Prostate gland (tissue), 2 donors: ENCODE data around the gene CNTN5. TPM values are rescaled to one million over a fixed set of nuclear protein-coding genes. Genes with fewer than 3 reads are reported as not detected.

Experiments
- DNase-seq: peaks from one replicate; pipeline ENCODE4 v3.0.0-alpha.2; 2019; ENCODE audit warnings: low spot score
- H3K27ac ChIP-seq, 2 donors: fragments of 200-600 bp; sonication (generic); 2 replicates each; pipeline ENCODE4 v1.5.1; 2017 to 2019
- H3K27me3 ChIP-seq: fragments of 200-600 bp; sonication (generic); replicated peaks from 2 replicates; pipeline ENCODE4 v1.5.1; 2019; ENCODE audit not compliant: insufficient read depth
- H3K36me3 ChIP-seq, 2 donors: fragments of 200-600 bp; sonication (generic); 1 replicate in 1 of 2; 2 replicates in 1 of 2; pipeline versions ENCODE4 v1.5.1 to v1.8.1; 2017 to 2019
- H3K4me1 ChIP-seq: fragments of 200-600 bp; sonication (generic); replicated peaks from 2 replicates; pipeline ENCODE4 v1.5.1; 2019
- H3K4me3 ChIP-seq, 2 donors: fragments of 200-600 bp; sonication (generic); 2 replicates each; pipeline ENCODE4 v1.5.1; 2017 to 2019
- H3K9me3 ChIP-seq: fragments of 200-600 bp; sonication (generic); 2 replicates; pipeline ENCODE4 v1.5.1; 2017
- POLR2A ChIP-seq: fragments of 450-650 bp; IDR thresholded peaks from one replicate; pipeline ENCODE4 v1.6.1; 2016; ENCODE audit warnings: antibody characterized with exemption, mild to moderate bottlenecking
- POLR2AphosphoS5 ChIP-seq: sonication (generic); formaldehyde crosslinking; IDR thresholded peaks from one replicate; pipeline ENCODE4 v1.6.1; 2017; ENCODE audit warnings: antibody characterized with exemption
- WGBS: methylation state at CpG from one replicate; pipeline ENCODE4 v1.1.5; 2018; 5-methylcytosine and 5-hydroxymethylcytosine counted together
- intact Hi-C: fragments of 100-400 bp; cut with DNase I; formaldehyde crosslinking; loops from one replicate; pipeline ENCODE4 v1.14.2; 2022
- total RNA-seq, 2 donors: library from RNA; depleted of rRNA; stranded (reverse); fragments of >200 nt; gene quantifications; one replicate each; pipeline ENCODE4 v1.1.0, GENCODE V29; 2016
- TF ChIP-seq, protein P1 (sequence below), 4 experiments: fragments of 200-600 bp in 2 of 4; fragments of 450-650 bp in 2 of 4; sonication (generic) in 2 of 4; IDR thresholded peaks; 1 replicate in 3 of 4; 2 replicates in 1 of 4; pipeline ENCODE4 v1.5.1; 2016 to 2019; ENCODE audit warnings: antibody characterized with exemption in 4 of 4, mild to moderate bottlenecking in 2 of 4, moderate library complexity in 2 of 4

The CNTN5 gene
- total RNA-seq, 2 donors from 2014 or later, result 1.0 TPM; not detected in 1

- no peaks in the 10 kb centered on the region for H3K36me3 ChIP-seq
- no peaks in the 10 kb centered on the region for H3K27me3 ChIP-seq
- no peak for DNase-seq
- intact Hi-C loops, result no loop called here
- no peaks in the 10 kb centered on the region for H3K9me3 ChIP-seq
- 86% methylated on average over 4 of the region's 4 CpGs for WGBS
- H3K4me3 ChIP-seq, result no peak overlapping the region
- H3K27ac ChIP-seq, result no peak overlapping the region
- no peak for TF ChIP-seq POLR2AphosphoS5
- no peak for TF ChIP-seq POLR2A
- TF ChIP-seq, protein P1, sequence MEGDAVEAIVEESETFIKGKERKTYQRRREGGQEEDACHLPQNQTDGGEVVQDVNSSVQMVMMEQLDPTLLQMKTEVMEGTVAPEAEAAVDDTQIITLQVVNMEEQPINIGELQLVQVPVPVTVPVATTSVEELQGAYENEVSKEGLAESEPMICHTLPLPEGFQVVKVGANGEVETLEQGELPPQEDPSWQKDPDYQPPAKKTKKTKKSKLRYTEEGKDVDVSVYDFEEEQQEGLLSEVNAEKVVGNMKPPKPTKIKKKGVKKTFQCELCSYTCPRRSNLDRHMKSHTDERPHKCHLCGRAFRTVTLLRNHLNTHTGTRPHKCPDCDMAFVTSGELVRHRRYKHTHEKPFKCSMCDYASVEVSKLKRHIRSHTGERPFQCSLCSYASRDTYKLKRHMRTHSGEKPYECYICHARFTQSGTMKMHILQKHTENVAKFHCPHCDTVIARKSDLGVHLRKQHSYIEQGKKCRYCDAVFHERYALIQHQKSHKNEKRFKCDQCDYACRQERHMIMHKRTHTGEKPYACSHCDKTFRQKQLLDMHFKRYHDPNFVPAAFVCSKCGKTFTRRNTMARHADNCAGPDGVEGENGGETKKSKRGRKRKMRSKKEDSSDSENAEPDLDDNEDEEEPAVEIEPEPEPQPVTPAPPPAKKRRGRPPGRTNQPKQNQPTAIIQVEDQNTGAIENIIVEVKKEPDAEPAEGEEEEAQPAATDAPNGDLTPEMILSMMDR (IDR thresholded peaks at IDR 0.05), result no peak
- no peaks in the 10 kb centered on the region for H3K4me1 ChIP-seq
These were observed 1073.5 kb downstream of the CNTN5 start for GRCh38 chr11:100094121-100094865.

- no peaks in the 10 kb centered on the region for H3K27me3 ChIP-seq
These were observed 1075.1 kb downstream of the CNTN5 start for GRCh38 chr11:100095809-100096208.

GRCh38 chr11:100098560-100098959 lies 1077.8 kb downstream of the CNTN5 start:
- Histone ChIP-seq H3K9me3 (no peaks in the 10 kb centered on the region), H3K27me3 (no peaks in the 10 kb centered on the region), H3K4me1 (no peaks in the 10 kb centered on the region), H3K27ac (no peak overlapping the region), H3K4me3 (no peak overlapping the region), H3K36me3 (no peaks in the 10 kb centered on the region)
- intact Hi-C loops, result no loop called here
- no peak for DNase-seq
- TF ChIP-seq POLR2AphosphoS5 (no peak), POLR2A (no peak)
- TF ChIP-seq, protein P1 (IDR thresholded peaks at IDR 0.05), result no peak
- 93% methylated on average over 3 of the region's 3 CpGs for WGBS

More at GRCh38 chr11:100095809-100096208, 1075.1 kb downstream of the CNTN5 start:
- TF ChIP-seq POLR2AphosphoS5 (no peak), POLR2A (no peak)
- TF ChIP-seq, protein P1 (IDR thresholded peaks at IDR 0.05), result no peak
- Histone ChIP-seq H3K36me3 (no peaks in the 10 kb centered on the region), H3K4me3 (no peak overlapping the region), H3K4me1 (no peaks in the 10 kb centered on the region), H3K27ac (no peak overlapping the region), H3K9me3 (no peaks in the 10 kb centered on the region)
- WGBS, result 70% methylated on average over 3 of the region's 3 CpGs
- no peak for DNase-seq
- intact Hi-C loops, result no loop called here

- no peak for DNase-seq
These were observed 1084.7 kb downstream of the CNTN5 start for GRCh38 chr11:100105255-100105981.

More at GRCh38 chr11:100105255-100105981, 1084.7 kb downstream of the CNTN5 start:
- TF ChIP-seq POLR2AphosphoS5 (no peak), POLR2A (no peak)
- TF ChIP-seq, protein P1 (IDR thresholded peaks at IDR 0.05), result no peak
- no peaks in the 10 kb centered on the region for H3K4me1 ChIP-seq
- no peaks in the 10 kb centered on the region for H3K9me3 ChIP-seq
- intact Hi-C loops, result no loop called here
- H3K27ac ChIP-seq, result no peak overlapping the region
- WGBS, result 57% methylated on average over 4 of the region's 4 CpGs
- no peak overlapping the region for H3K4me3 ChIP-seq
- no peaks in the 10 kb centered on the region for H3K27me3 ChIP-seq
- no peaks in the 10 kb centered on the region for H3K36me3 ChIP-seq
